Measurements from ENCODE around the gene EXOC6.

GRCh38 chr10:93066544-93066913, 218.2 kb downstream of the EXOC6 start:
- no peak for TF ChIP-seq CTCF (conservative IDR thresholded peaks at IDR 0.05 in 1 of 2, IDR thresholded peaks at IDR 0.05 in 1 of 2; ENCODE audit: extremely low read depth in 1 of 2, insufficient read depth in 1 of 2, low read depth in 1 of 2, low read length in 2 of 2)
- no peak for TF ChIP-seq EZH2 (IDR thresholded peaks at IDR 0.05; ENCODE audit: borderline replicate concordance, low read length)

Data from mammary epithelial cell (primary cell).